NCI-H510A (cell line): Measurements from ENCODE around the gene WDR45B.

ENCODE experiments used
- DNase-seq: peaks from one replicate; lab custom pipeline; 2025; lab: John Stamatoyannopoulos, UW

WDR45B gene

DNA sequence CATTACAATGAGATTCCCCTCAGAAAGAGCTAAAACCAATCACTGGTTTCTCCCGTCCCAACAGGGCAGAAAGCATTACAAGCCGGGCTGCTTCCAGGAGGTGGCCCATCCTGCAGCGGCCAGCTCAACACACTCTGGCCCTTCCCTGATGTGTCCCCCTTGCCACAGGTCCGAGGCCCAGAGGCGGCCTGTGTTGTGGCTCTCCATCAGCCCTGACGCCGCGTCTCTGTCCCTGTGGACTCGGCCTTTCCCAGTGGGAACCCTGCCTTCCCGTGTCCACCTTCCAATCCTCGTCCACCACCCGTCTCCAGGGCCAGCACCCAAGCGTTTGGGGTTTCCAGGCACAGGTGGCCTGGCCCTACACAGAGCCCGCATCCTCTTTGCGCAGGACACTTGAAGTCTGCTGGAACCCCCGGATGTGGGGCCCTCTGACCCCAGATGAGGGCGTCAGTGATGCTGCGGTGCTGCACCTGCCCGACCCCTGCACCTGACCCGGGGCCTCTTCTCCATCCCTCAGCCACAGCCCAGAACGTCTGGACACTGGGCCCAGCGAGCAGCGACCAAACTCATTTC, 29.2 kb upstream of the WDR45B start:
- DNase-seq: no peak

DNA sequence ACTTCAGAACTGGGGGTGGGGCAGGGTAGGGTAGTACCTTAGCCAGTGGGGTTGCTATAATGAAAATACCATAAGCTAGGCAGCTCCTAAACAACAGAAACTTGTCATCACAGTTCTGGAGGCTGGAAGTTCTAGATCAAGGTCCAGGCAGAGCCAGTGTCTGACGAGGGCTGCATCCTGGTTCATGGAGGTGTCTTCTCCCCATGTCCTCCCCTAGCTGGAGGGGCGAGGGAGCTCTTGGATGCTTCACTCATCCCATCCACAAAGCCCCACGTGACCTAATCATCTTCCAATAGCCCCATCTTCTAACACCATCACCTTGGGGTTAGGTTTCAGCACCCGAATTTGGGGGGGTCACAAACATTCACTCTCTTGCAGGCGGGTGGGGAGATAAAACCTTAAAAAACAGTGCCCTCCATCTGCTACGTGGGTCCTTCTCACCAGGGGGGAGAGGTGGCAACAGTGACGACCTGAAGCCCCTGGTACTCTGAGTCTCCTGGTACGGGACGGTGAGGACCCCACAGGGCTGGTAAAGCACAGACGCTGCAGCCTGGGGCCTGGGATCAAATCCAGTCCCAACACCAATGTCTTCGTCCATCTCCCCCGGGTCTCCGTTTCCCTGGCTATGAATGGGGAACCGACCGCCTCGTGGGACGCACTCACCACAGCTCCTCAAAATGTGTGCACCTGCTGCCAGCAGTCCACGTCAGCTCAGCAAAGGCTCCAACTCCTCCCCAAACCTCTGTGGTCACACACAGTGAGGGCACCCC, 27.4 kb upstream of the WDR45B start:
- DNase-seq: no peak

DNA sequence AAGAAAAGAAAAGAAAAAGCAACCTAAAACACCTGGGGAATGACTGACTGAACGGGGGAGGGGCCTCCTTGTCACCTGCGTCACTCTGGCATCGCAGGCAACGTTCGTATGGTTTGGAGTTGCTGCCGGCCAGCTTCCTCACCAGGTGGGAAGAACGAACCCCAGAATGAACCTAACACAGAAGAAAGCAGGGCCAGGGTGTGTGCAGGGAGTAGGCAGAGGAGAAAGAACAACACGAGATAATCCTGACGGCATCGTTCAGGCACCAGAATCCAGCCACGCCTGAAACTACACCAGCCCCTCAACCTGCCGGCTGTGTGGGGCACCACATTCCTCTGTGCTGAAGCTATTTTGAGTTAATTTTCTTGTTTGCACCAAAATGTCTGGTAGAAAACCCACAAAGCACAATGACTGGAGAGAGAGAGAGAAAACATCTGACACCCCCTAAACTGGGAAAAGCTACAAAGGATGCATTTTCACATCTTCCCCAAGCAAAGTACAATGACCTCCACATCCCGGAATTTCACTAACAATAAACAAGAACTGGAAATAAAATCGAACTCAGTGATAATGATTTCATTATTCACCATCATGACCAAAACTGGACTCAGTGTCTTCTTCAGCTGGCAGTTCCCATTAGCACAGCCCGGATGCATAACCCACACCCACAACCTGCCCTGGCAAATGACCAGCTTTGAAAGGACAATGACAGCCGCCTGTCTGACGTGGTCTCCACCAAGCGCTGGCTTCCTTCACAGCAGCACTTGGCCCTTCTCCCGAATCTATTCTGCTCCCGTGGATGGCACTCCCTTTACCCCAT, 26.6 kb upstream of the WDR45B start:
- no peak for DNase-seq

DNA sequence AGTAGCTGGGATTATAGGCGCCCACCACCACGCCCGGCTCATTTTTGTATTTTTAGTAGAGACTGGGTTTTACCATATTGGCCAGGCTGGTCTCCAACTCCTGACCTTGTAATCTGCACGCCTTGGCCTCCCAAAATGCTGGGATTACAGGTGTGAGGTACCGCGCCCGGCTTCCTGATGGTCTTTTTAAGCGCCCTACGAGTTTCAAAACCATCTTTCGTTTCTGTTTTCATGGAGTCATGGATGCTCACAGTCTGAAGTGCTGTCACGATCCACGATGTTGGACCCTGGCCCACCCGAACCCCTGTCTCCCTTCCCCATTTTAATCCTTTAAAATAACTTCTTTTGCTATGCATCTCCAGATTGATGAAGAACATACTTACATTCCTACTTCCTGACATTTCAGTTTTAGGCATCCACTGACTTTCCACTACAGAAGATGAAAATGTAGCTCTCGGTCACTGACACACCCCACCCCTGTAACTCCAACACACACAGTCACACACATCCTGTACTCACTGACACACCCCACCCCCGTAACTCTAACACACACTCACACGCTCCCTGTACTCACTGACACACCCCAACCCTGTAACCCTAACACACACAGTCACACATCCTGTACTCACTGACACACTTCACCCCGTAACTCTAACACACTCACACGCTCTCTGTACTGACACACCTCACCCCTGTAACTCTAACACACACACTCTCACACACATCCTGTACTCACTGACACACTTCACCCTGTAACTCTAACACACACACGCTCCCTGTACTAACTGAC, 22.6 kb upstream of the WDR45B start:
- no peak for DNase-seq

DNA sequence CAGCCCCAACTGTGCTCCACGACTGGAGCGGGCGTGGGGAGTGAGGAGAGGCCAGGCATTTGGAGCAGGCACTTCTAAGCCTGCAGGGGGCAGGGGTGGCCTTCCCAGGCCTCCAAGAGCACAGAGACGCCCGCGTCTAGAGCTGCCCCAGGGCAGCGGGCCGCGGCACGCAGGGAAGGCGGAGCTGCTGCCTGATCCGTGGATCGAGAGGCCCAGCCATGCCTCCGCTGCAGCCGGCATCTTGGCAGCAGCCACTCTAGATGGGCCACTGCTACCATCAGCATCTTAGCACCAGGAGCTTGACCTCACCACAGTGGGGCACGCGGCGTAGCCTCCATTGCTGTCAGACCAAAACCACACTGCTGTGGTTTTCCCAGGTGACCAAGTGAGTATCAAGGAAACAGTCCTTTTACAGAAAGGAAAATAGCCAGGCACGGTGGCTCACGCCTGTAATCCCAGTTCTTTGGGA, 20.4 kb upstream of the WDR45B start:
- no peak for DNase-seq

DNA sequence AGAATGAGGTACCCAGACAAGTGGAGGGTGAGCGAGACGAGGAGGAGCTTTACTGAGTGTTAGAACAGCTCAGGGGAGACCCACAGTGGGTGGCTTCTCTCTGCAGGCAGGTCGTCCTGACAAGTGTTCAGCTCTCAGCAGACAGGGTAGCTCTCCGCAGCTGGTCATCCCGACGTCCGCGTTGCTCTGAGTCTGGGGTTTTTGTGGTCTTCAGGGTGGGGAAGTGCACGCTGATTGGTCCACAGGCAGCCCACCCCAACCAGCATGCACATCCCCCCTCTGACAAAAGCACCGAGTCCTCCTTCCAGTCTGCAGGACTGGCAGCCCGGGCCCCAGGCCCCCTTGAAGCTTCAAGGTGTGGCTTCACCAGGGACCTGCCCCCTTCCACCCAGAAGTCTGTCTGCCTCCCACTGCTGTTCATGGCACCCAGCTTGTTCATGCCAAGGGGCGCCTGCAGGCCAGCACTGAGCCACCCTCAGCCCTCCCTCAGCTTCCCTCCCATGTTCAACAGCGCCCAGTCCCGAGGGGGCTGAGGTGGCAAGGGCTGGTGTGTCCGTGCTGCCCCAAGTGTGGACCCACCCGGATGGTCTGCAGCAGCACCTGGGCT, 19.9 kb upstream of the WDR45B start:
- DNase-seq: no peak

DNA sequence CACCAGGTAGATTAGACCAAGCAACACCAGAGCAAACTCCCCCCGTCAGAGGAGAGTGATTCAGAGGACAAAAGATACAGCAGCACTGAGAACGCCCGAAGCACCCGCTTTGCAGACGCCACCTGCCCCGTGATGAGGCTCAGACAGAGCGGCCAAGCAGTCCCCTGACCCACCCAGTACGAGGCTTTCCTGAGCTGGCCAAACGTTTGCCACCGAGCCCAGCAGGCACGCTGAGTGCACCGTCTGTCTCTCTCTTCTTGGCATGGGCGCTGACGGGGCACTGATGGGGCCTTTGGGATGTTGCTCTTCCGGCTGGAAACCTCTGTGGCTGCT, 19.4 kb upstream of the WDR45B start:
- no peak for DNase-seq

DNA sequence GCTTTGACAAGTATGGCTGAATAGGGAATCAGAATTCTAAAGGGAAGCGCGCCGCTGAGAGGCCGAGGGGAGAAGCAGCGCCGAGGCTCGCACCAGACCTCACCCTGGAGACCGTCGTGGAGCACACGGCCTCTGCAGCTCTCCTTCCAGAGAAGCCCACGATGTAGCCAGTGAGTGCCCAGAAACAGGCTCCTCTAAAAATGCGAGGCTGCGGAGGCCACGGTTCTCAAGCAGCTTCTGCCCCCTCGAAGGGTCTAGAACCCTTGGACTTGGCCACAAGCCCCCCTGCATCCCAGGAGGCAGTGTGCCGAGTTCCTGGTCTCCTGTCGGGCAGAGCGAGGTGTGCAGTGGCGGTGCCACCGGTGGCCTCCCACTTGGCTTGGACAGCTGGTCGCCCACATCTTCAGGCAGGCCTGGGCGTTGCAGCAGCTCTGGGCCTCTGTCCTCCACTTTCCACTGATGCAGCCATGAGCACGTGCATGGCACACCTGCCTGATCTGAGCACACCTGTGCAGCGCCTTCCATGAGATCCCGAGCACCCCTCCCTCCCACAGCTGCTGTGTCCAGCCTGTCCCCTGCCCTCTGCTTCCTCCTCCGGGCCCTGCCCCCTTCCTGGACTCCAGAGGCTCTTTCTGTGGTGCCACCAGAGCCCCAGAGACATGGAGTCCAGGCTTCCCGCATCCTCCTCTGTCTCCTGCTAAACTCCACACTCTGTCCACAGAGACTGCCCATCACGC, 18.9 kb upstream of the WDR45B start:
- no peak for DNase-seq

DNA sequence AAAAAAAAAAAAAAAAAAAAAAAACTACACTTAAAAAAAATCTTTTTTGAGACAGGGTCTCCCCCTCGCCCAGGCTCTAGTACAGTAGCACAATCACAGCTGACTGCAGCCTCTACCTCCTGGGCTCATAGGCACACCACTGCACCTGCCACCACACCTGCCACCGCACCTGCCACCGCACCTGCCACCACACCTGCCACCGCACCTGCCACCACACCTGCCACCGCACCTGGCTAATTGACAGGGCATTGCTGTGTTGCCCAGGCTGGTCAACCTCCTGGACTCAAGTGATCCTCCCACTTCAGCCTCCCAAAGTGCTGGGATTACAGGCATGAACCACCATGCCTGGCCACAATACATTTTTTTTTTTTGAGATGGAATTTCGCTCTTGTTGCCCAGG, 17.6 kb upstream of the WDR45B start:
- no peak for DNase-seq

DNA sequence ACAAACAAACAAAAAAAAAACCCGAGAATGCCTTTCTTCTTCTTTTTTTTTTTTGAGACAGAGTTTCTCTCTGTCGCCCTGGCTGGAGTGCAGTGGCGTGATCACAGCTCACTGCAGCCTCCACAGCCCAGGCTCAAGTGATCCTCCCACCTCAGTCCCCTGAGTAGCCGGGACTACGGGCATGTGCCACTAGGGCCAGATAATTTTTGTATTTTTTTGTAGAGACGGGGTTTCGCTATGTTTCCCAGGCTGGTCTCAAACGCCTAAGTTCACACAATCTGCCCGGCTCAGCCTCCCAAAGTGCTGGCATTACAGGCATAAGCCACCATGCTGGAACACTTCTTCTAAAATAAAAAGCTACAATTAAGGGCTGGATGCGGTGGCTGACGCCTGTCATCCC, 17.0 kb upstream of the WDR45B start:
- DNase-seq: no peak

DNA sequence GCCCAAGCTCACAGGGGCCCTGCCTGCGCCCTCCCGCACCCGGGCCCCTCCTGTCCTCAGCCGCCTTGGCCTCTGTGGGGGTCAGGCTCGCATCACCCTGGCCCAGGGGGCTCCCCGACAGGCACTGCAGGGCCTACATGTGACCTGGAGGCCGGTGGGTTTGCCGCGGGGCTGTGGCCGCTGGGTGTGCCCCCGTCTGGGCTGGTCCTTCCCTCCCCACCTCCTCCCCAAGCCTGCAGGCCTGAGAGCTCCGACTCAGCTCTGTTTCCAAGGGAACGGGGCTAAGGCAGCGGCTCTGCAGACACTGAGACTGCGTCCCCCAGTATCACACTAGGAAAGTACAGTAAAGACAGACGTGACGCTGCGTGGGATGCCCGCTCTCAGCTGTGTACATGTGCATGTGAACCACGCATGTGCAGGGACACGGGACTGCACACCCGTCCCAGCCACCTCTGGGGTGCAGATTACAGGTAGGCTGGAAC, 16.5 kb upstream of the WDR45B start:
- no peak for DNase-seq

DNA sequence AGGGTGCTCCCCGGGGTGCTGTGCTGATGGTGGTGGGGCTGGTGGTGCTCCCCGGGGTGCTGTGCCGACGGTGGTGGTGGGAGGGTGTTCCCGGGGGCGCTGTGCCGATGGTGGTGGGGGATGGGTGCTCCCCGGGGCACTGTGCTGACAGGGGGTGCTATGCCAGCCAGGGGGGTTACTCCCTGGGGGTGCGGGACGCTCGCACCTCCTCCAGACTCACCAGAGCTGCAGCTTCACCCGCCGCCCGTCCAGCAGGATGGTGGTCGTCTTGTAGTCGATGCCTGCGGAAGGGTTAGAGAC, 16.0 kb upstream of the WDR45B start:
- DNase-seq: no peak

DNA sequence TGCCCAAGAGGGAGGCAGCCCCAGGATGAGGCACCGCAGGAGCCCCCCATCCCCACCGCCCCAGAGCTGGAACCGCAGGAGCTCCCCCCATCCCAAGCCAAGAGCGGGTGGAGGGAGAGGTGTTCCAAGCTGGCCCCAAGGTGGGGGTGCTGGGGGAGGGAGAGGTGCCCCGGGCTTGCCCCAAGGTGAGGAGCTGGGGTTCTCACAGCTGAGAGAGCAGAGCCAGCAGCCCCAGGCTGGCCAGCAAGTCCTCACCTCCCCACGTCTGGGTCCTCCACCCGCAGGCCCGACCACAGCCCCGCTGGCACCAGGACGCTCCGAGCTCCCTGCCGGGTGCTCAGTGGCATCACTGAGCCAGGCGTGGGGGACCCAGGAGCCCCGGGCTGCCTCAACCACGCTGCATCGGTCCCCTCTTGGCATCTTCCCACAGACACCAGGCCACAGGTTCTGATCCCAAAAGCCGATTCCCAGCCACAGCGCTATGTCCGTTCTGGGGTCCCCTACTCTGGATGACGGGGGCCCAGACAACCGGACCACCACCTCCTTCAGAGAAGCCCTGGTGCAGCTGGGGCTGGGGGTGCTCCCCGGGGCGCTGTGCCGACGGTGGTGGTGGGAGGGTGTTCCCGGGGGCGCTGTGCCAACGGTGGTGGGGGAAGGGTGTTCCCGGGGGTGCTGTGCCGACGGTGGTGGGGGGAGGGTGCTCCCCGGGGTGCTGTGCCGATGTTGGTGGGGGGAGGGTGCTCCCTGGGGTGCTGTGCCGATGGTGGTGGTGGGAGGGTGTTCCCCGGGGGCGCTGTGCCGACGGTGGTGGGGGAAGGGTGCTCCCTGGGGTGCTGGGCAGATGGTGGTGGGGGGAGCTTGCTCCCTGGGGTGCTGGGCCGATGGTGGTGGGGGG, 15.4 kb upstream of the WDR45B start:
- no peak for DNase-seq

DNA sequence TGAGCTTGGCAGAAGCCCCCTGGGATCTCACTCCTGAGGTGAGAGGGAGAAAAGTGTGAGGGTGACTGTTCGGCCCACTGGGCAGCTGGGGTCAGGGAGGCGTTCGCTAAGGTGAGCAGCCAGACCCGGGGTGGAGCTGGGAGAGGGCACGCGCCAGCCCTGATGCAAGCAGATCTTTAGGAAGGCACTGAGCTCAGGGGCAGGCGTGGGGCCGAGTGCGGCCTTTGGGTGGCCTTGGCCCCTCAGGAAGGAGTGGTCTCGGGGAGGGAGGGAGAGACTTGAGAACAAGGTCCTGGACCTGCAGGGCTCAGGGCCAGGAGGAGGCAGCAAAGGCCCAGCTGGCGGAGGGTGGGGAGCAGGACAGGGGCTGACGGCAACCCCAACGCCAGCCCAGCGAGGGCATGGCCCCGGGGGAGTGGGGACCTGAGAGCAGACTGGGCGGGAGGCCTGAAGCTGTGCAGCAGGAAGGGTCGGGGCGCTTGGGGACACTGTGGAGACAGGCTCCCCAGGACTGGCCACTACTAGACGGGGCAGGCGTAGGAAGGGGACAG, 14.5 kb upstream of the WDR45B start:
- no peak for DNase-seq

DNA sequence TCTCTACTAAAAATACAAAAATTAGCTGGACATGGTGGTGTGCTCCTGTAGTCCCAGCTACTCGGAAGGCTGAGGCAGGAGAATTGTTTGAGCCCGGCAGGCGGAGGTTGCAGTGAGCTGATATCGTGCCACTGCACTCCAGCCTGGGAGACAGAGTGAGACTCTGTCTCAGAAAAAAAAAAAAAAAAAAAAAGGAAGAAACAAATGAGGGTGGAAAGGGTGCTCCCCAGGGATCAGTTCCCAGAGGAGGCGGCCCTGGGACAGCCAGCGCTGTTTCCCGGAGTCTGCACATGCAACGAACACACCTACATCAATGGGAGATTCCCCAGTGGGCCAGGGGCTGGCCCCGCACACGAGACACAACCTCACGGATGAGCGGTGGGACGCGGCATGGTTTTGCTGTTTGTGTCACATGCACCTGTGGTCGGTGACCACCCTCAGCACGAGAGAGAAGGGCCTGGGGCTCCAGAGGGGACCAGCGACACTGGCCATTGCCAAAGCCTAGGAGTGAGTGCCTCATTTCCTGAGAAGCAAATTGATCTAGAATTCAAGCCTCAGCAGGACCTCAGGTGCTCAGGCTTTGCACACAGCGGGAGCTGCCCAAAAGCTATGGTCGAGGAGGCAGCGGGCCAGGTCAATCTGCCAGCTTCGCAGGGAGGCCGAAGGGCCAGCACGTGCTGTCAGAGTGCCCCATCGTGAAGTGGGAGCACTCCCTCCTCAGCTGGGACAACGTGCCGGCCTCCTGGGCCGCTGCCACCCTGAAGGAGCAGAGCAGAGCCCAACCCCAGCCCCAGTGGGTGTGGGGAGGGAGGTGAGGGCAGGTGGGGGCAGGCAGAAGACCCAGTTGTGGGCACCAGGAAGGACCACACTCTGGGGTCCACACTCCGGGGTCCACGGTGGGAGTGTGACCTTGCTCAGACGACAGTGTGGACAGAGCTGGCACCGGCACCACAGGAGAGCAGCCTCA, 13.8 kb upstream of the WDR45B start:
- no peak for DNase-seq

DNA sequence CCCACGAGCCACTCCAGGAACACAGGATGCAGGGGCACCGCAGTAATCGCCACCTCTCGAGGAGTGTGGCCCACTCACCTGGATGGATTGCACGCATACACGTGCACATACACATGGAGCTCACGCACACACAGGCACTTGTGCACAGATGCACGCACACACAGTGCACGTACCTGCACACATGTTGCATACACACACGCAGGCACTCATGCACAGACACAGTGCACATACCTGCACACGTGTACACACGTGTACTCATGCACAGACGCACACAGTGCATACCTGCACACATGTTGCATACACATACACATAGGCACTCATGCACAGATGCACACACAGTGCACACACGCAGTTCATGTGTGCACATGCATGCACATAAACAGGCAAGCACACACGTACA, 11.6 kb upstream of the WDR45B start:
- no peak for DNase-seq

DNA sequence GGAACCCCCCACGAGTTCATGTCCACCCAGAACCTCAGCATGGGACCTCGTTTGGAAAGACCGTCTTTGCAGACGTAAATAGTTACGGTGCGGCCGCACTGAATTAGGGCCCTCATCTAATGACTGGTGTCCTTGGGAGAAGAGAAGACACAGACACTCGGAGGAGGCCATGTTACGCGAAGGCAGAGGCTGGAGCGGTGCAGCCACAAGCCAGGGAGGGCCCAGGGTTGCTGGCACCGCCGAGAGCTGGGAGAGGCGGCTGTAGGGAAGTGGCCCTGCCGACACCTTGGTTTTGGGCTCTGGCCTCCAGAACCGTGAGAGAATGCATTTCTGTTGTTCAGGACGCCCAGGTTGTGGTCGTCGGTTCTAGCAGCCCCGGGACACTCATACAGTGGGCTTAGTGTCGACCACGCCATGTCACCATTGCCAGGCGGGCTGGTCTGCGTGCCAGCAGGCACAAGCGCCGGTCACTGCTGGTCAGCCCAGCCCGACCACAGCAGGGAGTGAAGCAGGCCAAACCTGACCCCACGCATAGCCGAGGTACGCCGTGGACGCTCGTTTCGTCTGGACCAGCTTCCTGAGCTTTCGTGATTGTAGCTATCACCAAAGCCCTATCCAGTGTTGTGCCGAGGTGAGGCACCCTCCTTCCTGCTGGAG, 10.7 kb upstream of the WDR45B start:
- no peak for DNase-seq

DNA sequence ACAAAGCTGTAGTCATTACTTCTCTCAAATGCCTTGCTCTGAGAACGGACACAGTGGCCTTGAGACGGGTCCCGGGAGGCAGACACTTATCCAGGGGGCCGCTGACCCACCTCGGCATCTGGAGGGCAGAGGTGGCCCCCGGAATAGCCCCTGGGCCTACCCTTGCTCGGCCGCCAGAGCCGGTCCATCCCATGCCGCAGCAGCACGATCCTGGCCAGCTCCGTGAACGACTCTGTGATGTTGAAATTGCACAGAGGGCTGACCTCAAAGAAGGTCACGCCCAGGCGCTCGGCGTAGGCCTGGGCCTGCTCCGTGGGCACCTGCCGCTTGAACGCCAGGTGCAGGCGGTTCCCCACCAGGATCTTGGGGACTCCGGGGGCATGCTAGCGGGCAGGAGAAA, 10.1 kb upstream of the WDR45B start:
- DNase-seq: no peak
